MM.1S (cell line): ENCODE results near the gene TRIM42.

ENCODE experiments used
- DNase-seq: peaks from one replicate; pipeline ENCODE4 v3.0.0-alpha.2; 2015
- H2AFZ ChIP-seq: fragments of 300-600 bp; sonication (generic); 2 replicates; pipeline ENCODE4 v1.6.0; 2016; ENCODE audit warnings: antibody characterized with exemption, low read length
- H3F3A ChIP-seq: fragments of 300-600 bp; sonication (generic); 2 replicates; pipeline ENCODE4 v1.6.1; 2016; ENCODE audit warnings: mild to moderate bottlenecking, antibody characterized with exemption, low read length, moderate library complexity, mixed read lengths; ENCODE audit not compliant: insufficient read depth
- H3K27ac ChIP-seq: fragments of 300-600 bp; sonication (generic); 2 replicates; pipeline ENCODE4 v1.5.1; 2016; ENCODE audit warnings: mild to moderate bottlenecking, low read length
- H3K27me3 ChIP-seq: fragments of 300-600 bp; sonication (generic); replicated peaks from 2 replicates; pipeline ENCODE4 v1.6.0; 2016; ENCODE audit warnings: low read length; ENCODE audit not compliant: insufficient read depth
- H3K36me3 ChIP-seq: fragments of 300-600 bp; sonication (generic); replicated peaks from 2 replicates; pipeline ENCODE4 v1.6.1; 2016; ENCODE audit warnings: mild to moderate bottlenecking, low read length, mixed read lengths; ENCODE audit not compliant: insufficient read depth
- H3K4me1 ChIP-seq: fragments of 300-600 bp; sonication (generic); 2 replicates; pipeline ENCODE4 v1.6.1; 2016; ENCODE audit warnings: low read length, mixed read lengths
- H3K4me2 ChIP-seq: fragments of 300-600 bp; sonication (generic); 2 replicates; pipeline ENCODE4 v1.6.0; 2016; ENCODE audit warnings: low read depth, low read length
- H3K4me3 ChIP-seq: fragments of 300-600 bp; sonication (generic); 2 replicates; pipeline ENCODE4 v1.5.1; 2016; ENCODE audit warnings: low read length, mixed read lengths
- H3K79me2 ChIP-seq: fragments of 300-600 bp; sonication (generic); 2 replicates; pipeline ENCODE4 v1.6.1; 2016; ENCODE audit warnings: mixed run types, low read length, mixed read lengths
- H3K9ac ChIP-seq: fragments of 300-600 bp; sonication (generic); 2 replicates; pipeline ENCODE4 v1.6.1; 2016; ENCODE audit warnings: low read length, mixed read lengths
- H3K9me2 ChIP-seq: fragments of 300-600 bp; sonication (generic); replicated peaks from 2 replicates; pipeline ENCODE4 v1.6.1; 2016; ENCODE audit warnings: mild to moderate bottlenecking, low read length, mixed read lengths; ENCODE audit not compliant: insufficient read depth
- H3K9me3 ChIP-seq: fragments of 300-600 bp; sonication (generic); replicated peaks from 2 replicates; pipeline ENCODE4 v1.6.1; 2016; ENCODE audit warnings: mild to moderate bottlenecking, low read length, mixed read lengths; ENCODE audit not compliant: insufficient read depth
- H4K20me1 ChIP-seq: fragments of 300-600 bp; sonication (generic); 2 replicates; pipeline ENCODE4 v1.6.1; 2016; ENCODE audit warnings: mild to moderate bottlenecking, low read length, moderate library complexity, mixed read lengths; ENCODE audit not compliant: insufficient read depth
- CTCF ChIP-seq: fragments of 300-600 bp; sonication (generic); IDR thresholded peaks from 2 replicates; pipeline ENCODE4 v1.5.1; 2016; ENCODE audit warnings: antibody characterized with exemption, low read length, mixed read lengths
- EZH2 ChIP-seq: fragments of 300-600 bp; sonication (generic); optimal IDR thresholded peaks from 2 replicates; pipeline ENCODE3; 2017; ENCODE audit warnings: low read depth, mild to moderate bottlenecking, antibody characterized with exemption, low read length, mixed read lengths
- EZH2phosphoT487 ChIP-seq: fragments of 300-600 bp; sonication (generic); IDR thresholded peaks from 2 replicates; pipeline ENCODE4 v1.6.1; 2018; ENCODE audit warnings: antibody characterized with exemption, low read length

Gene TRIM42

GRCh38 chr3:140636406-140637138, 41.3 kb upstream of the TRIM42 start:
- no peaks in the 10 kb centered on the region for H3K36me3 ChIP-seq

GRCh38 chr3:140651287-140651686, 26.6 kb upstream of the TRIM42 start:
- no peaks in the 10 kb centered on the region for H3K27me3 ChIP-seq
- no peaks in the 10 kb centered on the region for H3K79me2 ChIP-seq
- no peaks in the 10 kb centered on the region for H3K36me3 ChIP-seq
- no peak overlapping the region for H3K27ac ChIP-seq
- H3K9ac ChIP-seq, result no peak overlapping the region
- DNase-seq, result no peak
- H3K4me3 ChIP-seq, result no peak overlapping the region
- no peak overlapping the region for H2AFZ ChIP-seq
- no peaks in the 10 kb centered on the region for H3K4me1 ChIP-seq
- no peaks in the 10 kb centered on the region for H3F3A ChIP-seq
- H3K4me2 ChIP-seq, result no peak overlapping the region
- no peaks in the 10 kb centered on the region for H3K9me3 ChIP-seq
- TF ChIP-seq EZH2 (no peak), CTCF (no peak), EZH2phosphoT487 (no peak)
- no peaks in the 10 kb centered on the region for H3K9me2 ChIP-seq
- H4K20me1 ChIP-seq, result no peaks in the 10 kb centered on the region

More at GRCh38 chr3:140636406-140637138, 41.3 kb upstream of the TRIM42 start:
- Histone ChIP-seq H3K4me3 (no peak overlapping the region), H3K9me3 (no peaks in the 10 kb centered on the region), H3K9ac (no peak overlapping the region), H3K27me3 (no peaks in the 10 kb centered on the region), H3K9me2 (no peaks in the 10 kb centered on the region), H3F3A (no peaks in the 10 kb centered on the region), H3K4me1 (no peaks in the 10 kb centered on the region), H3K27ac (no peak overlapping the region), H3K4me2 (no peak overlapping the region), H4K20me1 (no peaks in the 10 kb centered on the region), H2AFZ (no peak overlapping the region), H3K79me2 (no peaks in the 10 kb centered on the region)
- TF ChIP-seq CTCF, result no peak
- TF ChIP-seq EZH2, result no peak
- TF ChIP-seq EZH2phosphoT487, result no peak
- no peak for DNase-seq

GRCh38 chr3:140655678-140656077, 22.2 kb upstream of the TRIM42 start:
- Histone ChIP-seq H3K4me3 (no peak overlapping the region), H3K27me3 (no peaks in the 10 kb centered on the region), H4K20me1 (no peaks in the 10 kb centered on the region), H3K9me3 (no peaks in the 10 kb centered on the region; the same call in 1 of the 2 replicates), H2AFZ (no peak overlapping the region), H3K36me3 (no peaks in the 10 kb centered on the region), H3K9ac (no peak overlapping the region), H3K4me1 (no peaks in the 10 kb centered on the region), H3K27ac (no peak overlapping the region), H3K4me2 (no peak overlapping the region), H3K79me2 (no peaks in the 10 kb centered on the region), H3F3A (no peaks in the 10 kb centered on the region), H3K9me2 (no peaks in the 10 kb centered on the region)
- no peak for TF ChIP-seq EZH2
- TF ChIP-seq CTCF, result no peak
- no peak for TF ChIP-seq EZH2phosphoT487
- DNase-seq, result no peak
